A172 (cell line): ENCODE results near the gene CXXC5. TPM values are rescaled to one million over a fixed set of nuclear protein-coding genes. Genes with fewer than 3 reads are reported as not detected.

Experiments
- DNase-seq: peaks from one replicate; pipeline ENCODE4 v3.0.0-alpha.2; 2015; ENCODE audit warnings: low spot score
- total RNA-seq: library from RNA; depleted of rRNA; stranded (reverse); fragments of >200 nt; shearing (Covaris generic); gene quantifications from 2 replicates; pipeline ENCODE4 v1.2.3, GENCODE V29; 2014

The CXXC5 gene
- total RNA-seq, 1 experiment from 2014 or later = 189 TPM

DNA sequence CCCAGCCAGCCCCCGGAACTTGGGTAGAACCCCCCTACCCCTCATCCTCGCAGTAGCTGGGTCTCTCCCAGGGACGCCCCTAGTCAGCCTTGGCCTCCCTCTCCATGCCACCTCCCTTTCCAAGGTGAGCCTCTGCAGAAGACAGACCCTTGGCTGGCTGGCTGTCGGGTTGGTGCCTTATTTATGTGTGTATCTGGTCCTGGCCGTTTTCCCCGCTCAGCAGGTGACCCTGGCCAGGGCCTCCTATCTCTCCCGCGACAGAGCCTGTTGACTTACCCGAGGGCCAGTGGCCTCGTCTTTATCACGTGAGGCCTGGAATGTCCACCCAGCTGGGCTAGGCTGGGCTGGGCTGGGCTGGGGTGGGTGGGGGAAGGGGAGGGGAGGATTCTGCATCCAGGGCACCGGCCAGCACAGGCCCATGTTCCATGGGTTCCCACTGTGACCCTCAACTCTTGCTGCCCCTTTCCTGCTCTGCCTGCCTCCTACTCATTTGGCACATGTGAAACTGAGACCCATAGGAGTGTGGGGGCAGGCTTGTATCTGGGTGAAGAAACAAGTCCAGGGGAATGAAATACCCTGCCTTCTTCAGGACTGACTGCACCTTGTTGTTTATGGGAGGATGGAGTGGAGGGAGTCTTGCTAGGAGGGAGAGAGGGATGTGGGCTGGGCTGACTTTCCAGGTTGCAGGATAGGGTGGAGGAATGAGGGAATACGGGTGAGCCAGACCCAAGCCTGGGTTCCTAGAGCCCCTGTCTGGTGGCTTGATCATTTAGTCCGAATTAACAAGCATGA lies 3.1 kb downstream of the CXXC5 start:
- no peak for DNase-seq

DNA sequence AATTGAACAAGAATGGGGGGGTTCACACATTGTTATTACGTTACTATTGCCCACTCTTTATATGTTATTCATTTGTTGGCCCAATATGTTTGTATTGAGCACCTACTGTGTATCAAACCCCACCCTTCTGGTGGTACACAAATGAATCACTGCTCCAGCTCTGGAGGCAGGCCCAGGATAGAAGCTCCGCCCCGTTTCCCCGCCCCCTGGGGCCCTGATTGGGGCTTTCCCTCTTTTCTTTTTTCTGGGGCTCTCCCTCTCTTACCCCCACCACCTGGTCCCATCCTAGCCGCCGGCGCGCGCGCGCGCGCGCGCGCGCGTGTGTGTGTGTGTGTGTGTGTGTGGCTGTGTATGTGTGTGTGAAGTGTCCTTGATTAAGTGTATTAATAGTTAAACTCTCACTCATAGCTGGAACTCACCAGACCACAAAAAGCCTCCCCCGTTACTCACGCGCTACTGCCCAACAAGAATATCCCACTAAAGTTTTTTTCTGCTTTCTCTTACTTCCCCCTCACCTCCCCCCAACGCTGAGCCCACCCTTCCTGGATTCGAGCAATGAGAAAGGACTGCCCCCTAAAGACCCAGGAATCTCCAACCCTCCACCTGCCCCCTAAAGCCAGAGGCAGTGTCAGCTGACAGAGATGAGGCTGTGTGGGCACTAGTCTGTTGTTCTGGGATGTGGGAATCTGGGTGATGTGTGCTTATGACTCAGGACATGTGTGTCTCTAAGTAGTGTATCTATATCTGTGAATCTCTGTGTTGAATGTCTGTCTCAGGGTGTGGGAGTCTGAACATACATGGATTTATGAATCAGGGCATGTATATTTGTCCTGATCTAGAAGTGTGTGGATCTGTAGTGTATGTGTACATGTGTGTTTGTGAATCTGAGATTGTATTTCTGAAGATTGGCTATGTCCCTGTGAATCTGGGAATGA lies 4.0 kb downstream of the CXXC5 start:
- DNase-seq = peak; percentile 90

DNA sequence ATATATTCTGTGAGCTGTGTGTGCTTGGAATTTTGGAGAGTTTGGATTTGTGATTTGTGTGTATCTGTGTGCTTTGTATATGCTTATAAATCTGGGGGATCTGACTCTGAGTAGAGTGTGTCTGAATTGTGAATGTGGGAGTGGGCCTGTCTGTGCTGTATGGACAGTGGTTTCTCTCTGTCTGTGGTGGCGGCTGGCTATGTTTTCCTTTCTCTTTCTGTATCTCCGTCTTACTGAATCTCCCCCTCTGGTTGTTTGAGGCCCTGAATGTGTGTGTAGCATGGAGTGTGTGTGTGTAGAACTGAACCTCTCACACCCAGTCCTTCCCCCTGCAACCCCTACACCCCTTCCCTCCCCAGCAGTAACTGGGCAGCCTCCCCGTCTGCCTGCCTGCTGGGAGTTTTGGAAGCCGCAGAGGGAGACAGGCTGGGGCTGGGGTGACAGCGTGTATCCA lies 4.7 kb downstream of the CXXC5 start:
- no peak for DNase-seq

DNA sequence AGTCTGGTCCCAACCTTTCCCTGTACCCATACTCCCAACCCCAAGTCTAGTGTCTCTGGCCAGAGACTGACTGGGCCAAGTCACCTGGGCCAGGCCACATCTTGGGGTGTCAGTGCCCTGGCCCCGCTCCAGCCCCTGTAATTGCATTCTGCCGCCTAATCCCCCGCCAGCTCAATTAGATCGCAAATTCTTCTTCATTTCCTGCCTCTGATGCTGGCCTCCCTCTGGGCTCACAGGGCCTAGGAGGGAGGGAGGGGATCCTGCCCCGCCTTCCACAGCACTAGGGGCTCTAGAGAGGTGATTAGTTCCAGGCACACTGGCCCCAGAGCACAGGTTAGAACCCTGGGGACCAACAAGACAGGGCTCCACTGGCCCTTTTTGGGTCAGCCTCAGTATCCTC lies 5.5 kb downstream of the CXXC5 start:
- peak; percentile 59 for DNase-seq

DNA sequence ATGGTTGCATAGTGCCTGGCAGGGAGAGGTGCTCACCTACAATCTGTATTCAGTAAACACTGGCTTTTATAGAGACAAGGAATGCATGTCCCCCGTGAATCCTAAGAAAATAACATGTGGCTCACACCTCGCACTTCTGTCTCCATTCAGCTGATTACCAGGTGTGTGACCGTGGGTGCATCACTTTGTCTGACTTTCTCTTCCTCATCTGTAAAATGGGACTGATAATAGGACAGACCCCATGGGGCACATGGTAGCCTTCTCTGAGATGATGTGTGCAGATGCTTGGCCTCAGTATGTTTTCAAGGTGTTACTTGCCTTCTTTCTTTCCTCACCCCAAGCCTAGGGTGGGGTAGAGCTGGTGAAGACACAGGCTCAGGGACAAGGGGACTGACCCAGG lies 6.3 kb downstream of the CXXC5 start:
- DNase-seq = no peak

DNA sequence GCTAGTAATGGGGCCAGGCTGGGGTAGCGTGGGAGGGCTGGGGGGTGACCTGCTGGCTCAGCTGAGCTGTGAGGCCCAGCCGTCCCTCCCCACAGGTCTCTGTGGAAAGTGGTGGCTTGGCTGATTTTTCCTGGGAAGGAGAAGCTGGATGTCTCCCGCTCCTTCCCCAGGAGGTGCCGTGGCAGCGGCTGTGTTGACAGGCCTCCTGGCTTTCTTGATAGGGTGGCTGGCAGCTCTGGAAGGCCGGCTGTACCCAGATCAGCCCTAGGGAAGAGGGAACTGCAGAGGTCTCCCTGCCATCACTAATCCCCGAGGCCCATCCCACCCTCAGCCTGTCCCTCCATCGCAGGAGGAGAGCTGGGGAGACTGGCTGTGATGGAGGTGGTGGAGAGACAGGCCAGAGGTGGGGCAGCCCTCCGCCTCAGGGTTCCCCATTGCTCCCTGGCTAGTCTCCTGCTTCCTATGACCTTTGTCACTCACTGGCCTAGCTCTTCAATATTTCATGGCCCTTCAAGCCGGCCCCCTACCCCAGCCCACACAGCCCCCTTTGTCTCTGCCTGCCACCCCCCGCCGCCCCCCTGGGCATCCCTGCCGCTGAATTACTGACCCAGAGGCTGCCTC lies 6.8 kb downstream of the CXXC5 start:
- DNase-seq = no peak

DNA sequence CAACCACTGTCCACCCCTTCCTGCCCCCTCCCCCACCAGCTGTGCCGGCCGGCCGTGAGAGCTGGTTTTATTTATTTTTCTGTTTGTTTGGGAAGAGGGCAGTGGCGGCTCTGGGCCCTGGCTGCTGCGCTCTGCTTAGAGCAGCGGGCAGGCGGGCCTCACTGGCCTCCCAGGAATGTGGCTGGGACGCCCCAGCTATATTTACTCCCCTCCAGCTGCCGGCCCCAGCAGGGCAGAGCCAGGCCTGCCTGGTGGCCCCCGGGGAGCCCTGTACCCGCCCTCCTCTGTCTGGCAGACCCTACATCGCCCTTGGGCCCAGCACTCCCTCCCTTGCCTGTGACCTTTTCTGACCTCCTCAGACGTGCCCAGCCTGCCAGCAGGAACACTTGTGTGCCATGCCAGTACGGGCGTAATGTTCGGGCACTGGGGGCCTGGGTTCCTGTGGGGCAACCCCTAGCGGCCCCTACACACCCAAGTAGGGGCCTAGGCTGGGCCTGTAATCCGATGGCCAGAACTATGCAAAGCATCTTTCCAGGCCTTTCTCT lies 7.7 kb downstream of the CXXC5 start:
- DNase-seq = peak; percentile 72

DNA sequence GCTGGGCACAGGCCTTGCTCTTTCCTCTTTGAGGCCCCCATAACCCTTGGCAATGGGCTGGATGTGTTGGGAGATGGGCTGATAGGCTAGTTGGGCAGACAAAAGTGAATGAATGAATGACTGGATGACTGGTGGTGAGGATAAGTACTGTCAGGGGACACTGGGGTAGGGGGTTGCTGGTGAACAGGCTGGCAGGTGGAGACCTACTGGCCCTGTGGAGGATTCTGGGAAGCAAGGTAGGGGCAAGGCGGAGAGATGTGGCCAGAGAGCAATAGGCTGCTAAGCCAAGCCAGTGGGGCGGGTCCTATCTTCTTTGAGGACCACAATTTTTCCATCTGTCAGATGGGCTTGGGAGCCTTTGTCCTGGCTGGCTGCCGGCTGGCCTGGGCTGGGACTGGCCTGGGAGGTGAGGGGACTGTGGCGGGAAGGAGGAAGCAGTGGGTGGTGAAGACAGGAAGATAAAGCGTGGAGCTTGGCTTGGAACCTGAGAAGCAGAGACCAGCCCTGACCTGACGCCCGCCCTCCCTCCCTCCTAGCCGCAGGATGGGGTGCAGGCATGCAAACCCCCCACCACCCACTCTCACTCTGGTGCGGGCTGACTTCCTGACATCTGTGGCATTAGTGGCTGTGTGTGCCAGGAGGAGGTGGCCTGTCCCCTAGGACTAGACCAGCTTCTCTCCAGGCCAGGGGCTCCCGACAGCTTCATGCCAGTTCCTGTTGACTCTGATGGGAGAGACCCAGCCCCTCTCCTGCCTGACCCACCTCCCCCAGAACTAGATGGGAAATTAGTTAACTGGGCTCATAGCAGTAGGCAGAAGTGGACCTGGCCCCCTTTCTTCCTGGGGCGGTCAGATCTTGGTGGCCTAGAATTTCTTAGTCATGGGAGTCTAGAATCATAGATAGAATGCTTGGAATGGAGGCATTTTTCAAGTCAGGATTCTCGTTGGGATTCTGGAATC lies 9.5 kb downstream of the CXXC5 start:
- peak; percentile 83 for DNase-seq

DNA sequence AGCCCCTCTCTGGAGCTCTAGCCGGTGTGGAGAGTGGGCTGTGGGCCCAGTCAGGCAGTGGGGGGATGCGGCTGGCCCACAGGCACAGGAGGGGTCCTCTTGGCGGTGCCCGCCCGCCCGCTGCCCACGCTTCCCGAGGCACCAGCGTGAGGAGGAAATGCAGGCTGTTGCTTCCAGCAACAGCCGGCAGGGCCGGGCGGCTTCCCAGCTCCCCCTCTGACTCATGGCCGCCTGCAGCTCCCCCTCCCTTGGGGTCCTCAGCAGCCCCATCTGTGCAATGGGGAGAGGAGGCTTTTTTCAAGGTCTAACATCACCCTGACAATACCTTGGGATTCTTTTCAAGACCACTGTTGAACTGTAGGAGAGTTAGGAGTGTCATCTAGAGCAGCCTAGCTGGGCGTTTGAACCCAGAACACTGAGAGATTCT lies 10.4 kb downstream of the CXXC5 start:
- peak; percentile 72 for DNase-seq

DNA sequence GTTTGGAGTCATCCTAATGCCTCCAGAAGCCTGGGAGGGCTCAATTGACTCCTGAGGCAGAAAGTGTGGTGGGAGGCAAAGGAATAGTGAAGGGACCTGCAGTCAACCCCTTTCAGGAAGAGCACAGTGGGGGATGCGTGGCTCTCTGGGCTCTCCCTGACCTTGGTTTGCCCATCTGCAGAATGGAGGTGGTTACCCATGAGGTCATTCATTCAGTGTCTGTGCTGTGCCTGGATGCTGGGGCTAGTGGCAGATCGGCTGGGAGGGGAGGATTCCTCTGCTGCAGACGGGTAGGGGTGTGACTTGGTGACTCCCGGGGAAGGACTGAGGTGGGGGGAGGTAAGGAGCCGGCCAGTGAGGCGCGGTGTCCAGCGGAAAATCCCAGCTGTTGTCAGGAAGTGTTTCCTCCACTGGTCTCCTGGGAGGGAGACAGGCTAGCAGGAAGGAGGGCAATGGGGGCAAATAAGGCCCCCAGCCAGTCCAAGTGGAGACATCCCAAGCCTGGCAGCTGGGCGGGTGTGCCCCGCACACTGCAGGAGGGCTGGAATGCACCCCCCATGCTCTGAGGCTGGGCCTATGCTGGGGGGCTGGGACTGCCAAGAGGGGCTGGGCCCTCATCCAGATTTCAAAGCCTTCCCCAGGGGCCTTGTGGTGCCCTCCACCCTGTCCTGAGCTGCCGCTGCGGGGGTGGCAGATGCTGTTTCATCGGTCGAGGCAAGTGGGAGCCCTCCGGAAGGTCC lies 10.9 kb downstream of the CXXC5 start:
- DNase-seq = peak; percentile 97

DNA sequence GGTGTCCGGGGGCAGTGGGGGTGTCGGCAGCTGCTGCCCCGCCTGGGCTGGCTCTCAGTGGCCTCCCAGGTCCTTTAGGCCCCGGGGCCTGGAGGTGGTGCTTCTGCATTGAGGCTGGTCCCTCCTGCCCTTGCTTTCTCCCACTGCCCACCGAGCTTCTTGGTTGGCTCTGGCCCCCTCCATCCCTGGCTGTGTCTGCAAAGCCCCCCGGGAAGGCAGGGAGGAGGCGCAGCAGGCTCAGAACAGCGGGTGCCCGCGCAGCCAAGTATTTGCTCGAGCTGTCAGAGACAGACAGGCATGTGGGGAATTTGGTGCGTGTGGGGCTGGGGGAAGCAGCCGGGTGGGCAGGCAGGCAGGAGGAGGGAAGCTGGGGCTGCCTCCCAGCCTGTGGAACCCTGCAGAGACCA lies 11.5 kb downstream of the CXXC5 start:
- DNase-seq = no peak

DNA sequence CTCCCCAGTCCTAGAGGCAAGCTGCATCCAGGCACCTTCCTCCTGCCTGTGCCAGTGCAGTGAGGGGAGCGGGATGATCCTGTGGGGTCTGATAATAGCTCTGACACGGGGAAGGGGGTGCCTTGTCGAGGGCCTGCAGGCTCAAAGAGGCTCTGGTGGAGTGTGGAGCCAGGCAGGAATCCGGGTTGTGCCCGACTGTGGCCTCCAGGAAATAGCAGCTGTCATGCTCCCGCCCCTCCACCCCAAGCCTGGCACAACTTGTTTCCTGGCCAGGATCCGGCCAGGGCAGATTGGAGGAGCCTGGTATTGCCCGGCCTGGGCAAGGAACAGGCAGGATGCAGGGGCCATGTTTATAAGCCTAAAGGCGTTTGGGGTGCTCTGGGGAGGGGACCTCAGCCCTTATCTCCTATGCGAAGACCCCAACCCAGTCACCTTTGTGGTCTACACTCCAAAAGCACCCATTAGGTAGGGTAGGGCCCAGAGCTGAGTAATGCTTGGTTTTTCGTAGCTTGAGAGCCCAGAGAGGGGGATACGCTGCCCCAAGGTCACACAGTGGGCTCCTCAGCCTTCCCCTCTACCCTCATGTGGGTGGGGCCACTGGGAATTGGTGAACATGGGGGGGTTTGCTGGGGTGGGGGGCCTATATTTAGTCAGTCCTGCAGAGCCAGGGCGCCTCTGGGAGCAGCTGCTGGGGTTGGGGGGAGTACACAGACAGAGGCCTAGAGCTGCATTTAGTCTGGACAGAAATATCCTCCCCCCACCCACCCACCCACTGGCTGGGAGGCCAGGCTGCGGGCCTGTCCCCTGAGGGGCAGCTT lies 12.2 kb downstream of the CXXC5 start:
- DNase-seq = peak; percentile 88

DNA sequence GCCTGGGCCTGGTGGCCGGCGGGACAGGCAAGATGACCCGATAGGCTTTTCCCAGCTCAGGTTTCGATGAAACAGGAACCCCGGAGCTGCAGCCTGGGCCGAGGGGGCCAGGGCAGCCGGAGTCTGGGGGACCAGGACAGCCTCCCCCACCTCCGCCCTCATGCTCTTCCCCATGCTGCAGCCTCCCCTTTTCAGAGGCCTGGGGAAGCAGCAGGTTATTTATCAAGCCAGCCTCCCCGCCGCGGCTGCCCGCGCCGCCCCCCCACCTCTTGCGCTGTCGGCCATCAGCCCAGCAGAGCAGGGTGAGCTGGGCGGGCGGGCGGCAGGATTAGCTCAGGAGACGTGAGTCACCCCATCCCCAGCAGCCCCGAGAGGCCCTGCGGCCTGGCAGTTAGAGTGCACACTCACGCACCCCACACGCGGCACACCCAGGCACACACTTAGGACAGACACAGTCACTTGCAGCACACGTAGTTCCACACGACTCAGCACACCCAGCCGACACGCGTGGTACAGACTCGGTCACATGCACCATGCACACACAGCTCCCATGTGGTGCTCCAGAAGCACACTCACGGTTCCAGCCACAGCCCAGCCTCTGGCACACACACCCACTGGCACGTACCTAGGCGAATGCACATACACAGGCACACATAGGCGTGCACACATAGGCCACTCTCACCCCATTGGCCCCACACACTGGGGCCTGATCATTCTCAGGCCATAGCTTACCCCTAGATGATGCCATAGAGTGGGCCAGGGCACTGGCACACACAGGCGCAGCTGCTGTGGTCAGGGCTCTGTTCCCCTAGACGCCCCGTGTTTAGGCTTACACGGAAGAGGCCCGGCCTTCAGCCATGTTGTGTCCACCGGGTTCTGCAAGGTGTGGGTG lies 13.0 kb downstream of the CXXC5 start:
- peak; percentile 95 for DNase-seq

DNA sequence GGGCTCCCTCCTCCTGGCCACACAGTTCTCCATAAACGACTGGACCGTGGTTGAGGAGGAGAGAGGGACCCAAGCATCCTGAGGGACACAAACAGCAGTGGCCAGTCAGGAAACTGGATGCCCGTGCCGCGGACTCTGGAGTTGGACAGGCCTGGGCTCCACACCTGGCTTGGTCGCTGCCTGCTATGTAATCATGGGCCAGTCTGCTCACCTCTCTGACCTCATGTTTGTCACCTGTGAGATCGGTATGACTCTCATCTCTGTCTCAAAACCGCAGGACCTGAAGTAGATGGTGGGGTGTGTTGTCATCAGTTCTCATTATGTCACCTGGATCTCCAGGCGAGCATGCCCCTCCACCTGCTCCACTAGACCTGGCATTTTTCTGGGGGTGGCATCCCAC lies 14.5 kb downstream of the CXXC5 start:
- no peak for DNase-seq

DNA sequence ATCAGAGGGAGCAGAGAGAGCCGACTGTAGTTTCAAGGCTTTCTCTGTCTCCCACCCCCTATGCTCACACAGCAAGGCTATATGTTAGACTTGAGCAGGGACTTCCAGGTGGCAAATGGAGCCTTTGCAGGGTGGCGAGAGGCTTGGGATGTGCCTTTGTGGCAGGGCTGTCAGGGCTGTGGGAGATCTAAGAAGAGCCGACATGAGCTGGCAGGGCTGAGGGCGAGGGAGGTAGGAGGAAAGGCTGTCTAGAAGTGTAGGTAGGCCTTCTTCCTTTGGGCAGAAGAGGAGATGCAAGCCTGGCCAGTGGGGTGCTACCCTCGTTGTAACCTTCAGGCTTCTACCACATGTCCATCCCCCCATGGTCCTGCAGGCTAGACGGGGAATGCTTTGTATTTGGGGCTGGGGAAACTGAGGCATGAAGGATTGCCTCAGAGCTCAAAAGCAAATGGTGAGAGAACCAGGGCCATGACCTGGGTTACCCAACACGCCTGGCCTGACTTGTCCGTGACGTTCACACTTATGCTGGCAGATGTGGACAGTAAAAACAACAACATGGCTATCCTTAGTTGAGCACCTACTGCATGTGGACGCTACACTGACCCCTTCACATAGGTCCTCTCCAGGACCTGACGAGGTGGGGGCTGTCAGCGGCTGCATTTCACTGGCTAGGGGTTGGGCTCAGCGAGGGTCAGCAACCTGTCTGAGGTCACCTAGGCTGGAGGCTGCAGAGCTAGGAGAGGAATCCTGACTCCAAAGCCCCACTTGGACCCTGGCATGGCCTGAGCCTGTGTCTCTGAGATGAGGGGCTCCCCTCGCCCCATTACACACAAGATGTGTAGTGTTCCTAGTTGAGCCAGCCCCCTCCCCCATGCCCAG lies 15.3 kb downstream of the CXXC5 start:
- no peak for DNase-seq

DNA sequence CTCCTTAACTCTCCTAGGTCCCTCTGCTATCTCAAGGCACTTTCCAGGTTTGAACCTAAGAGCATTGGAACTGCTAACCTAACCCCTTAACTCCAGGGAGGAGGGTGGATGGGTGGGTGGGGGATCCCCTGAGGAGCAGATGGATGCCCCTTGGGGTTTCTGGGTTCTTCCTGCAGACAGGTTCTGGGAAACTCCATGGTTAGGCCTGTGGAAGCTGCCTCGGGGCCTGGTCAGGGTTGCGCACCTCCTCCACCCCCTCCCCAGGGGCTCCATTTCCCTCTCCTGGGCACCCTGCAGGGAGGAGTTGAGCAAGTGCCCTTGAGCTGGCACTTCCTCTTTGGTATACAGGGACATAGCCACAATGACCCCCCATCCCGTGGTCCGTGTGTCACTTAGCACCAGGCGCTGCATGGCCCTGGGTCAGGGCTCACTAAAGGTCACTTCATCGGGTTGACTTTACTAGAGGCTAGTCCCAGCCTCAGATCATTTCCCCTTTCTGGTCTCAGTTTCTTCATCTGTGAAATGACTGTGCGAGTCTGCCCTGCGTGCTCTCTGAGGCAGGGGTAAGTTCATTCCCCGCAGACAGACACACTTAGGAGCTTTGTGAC lies 16.0 kb downstream of the CXXC5 start:
- DNase-seq = no peak
